H1 (cell line): ENCODE data around the gene NEURL4. TPM values are rescaled to one million over a fixed set of nuclear protein-coding genes. Genes with fewer than 3 reads are reported as not detected.

Source experiments
- CTCF ChIA-PET: fragments of 300-600 bp; sonication (Branson Sonifier 250); formaldehyde crosslinking; loops from one replicate; lab custom pipeline; 2021; ENCODE audit not compliant: partially characterized antibody; lab: Charles Lee
- POLR2A ChIA-PET: fragments of 300-600 bp; sonication (Branson Sonifier 250); formaldehyde crosslinking; loops from one replicate; lab custom pipeline; 2021; ENCODE audit warnings: inconsistent platforms; ENCODE audit not compliant: partially characterized antibody; lab: Charles Lee
- DNase-seq, 2 experiments: peaks; one replicate each; pipeline versions ENCODE4 v3.0.0 to v3.0.0-alpha.2; 2010 to 2022; ENCODE audit warnings: low spot score in 2 of 2, low read depth in 1 of 2, mixed read lengths in 1 of 2
- FAIRE-seq: peaks from 2 replicates; lab custom pipeline; 2011; peaks lifted over from hg19 to GRCh38; lab: Jason Lieb, UNC
- H2AFZ ChIP-seq: 2 replicates; pipeline ENCODE4 v1.8.1; 2012; ENCODE audit warnings: low read length, inconsistent platforms
- H2AK5ac ChIP-seq: 2 replicates; pipeline ENCODE4 v1.6.1; 2013; ENCODE audit warnings: low read depth, low read length
- H2BK120ac ChIP-seq: replicated peaks from 2 replicates; pipeline ENCODE3; 2013; ENCODE audit warnings: low read depth, low read length, inconsistent platforms
- H2BK12ac ChIP-seq: 2 replicates; pipeline ENCODE4 v1.6.1; 2013; ENCODE audit warnings: low read depth, low read length
- H2BK15ac ChIP-seq: 2 replicates; pipeline ENCODE4 v1.6.1; 2013; ENCODE audit warnings: low read length
- H2BK20ac ChIP-seq: 2 replicates; pipeline ENCODE4 v1.6.1; 2013; ENCODE audit warnings: low read length
- H2BK5ac ChIP-seq: 2 replicates; pipeline ENCODE4 v1.6.1; 2013; ENCODE audit warnings: low read depth, low read length
- H3K14ac ChIP-seq: 2 replicates; pipeline ENCODE4 v1.6.1; 2013; ENCODE audit warnings: inconsistent platforms; ENCODE audit not compliant: insufficient read length
- H3K18ac ChIP-seq: 2 replicates; pipeline ENCODE4 v1.6.1; 2013; ENCODE audit warnings: low read length; ENCODE audit errors: extremely low read depth
- H3K23ac ChIP-seq: 2 replicates; pipeline ENCODE4 v1.6.1; 2013; ENCODE audit warnings: inconsistent platforms; ENCODE audit not compliant: insufficient read length
- H3K23me2 ChIP-seq: 2 replicates; pipeline ENCODE4 v1.6.1; 2013; ENCODE audit warnings: low read depth, low read length
- H3K27ac ChIP-seq: 2 replicates; pipeline ENCODE4 v1.6.1; 2011; ENCODE audit warnings: low read depth, low read length, inconsistent platforms
- H3K27me3 ChIP-seq, 4 experiments: replicated peaks in 1 of 4; 1 replicate in 1 of 4; 2 replicates in 3 of 4; pipeline versions ENCODE4 v1.6.1 to v1.8.1; 2011 to 2013; ENCODE audit warnings: low read length in 3 of 4, mild to moderate bottlenecking in 3 of 4, inconsistent platforms in 2 of 4, mixed read lengths in 2 of 4, moderate library complexity in 1 of 4; ENCODE audit not compliant: control insufficient read depth in 3 of 4, insufficient read depth in 3 of 4; ENCODE audit errors: extremely low read depth in 1 of 4
- H3K36me3 ChIP-seq, 4 experiments: 2 replicates each; pipeline versions ENCODE4 v1.6.1 to v1.8.1; 2011 to 2013; ENCODE audit warnings: mild to moderate bottlenecking in 4 of 4, low read length in 3 of 4, moderate library complexity in 2 of 4, control low read depth in 1 of 4, inconsistent platforms in 1 of 4; ENCODE audit not compliant: insufficient read depth in 4 of 4, control insufficient read depth in 2 of 4
- H3K4ac ChIP-seq: replicated peaks from 2 replicates; pipeline ENCODE3; 2013; ENCODE audit warnings: low read length, low read depth, mixed read lengths, inconsistent platforms; ENCODE audit not compliant: insufficient read length
- H3K4me1 ChIP-seq, 4 experiments: replicated peaks in 1 of 4; 1 replicate in 1 of 4; 2 replicates in 3 of 4; pipeline versions ENCODE4 v1.6.1 to v1.8.1; 2011 to 2013; ENCODE audit warnings: low read length in 3 of 4, inconsistent platforms in 2 of 4, mixed read lengths in 1 of 4; ENCODE audit not compliant: insufficient read depth in 4 of 4, control insufficient read depth in 3 of 4
- H3K4me2 ChIP-seq, 2 experiments: 2 replicates each; pipeline versions ENCODE4 v1.6.1 to v1.8.1; 2011 to 2013; ENCODE audit warnings: low read depth in 2 of 2, low read length in 2 of 2, control low read depth in 1 of 2, inconsistent platforms in 1 of 2, mild to moderate bottlenecking in 1 of 2; ENCODE audit not compliant: insufficient read depth in 1 of 2
- H3K4me3 ChIP-seq, 4 experiments: fragments of 200-600, 300-600 bp in 1 of 4; sonication (generic), shearing (Covaris generic), sonication (Bioruptor Twin) in 1 of 4; 2 replicates each; pipeline versions ENCODE4 v1.5.1 to v1.8.1; 2011 to 2016; ENCODE audit warnings: low read length in 4 of 4, low read depth in 3 of 4, control low read depth in 2 of 4, inconsistent platforms in 2 of 4, mild to moderate bottlenecking in 2 of 4, mixed read lengths in 1 of 4, moderate library complexity in 1 of 4; ENCODE audit not compliant: insufficient read depth in 2 of 4; ENCODE audit errors: extremely low read depth in 1 of 4
- H3K56ac ChIP-seq: replicated peaks from 2 replicates; pipeline ENCODE3; 2013; ENCODE audit warnings: low read depth, mild to moderate bottlenecking, mixed read lengths, low read length, inconsistent platforms; ENCODE audit not compliant: insufficient read length
- H3K79me1 ChIP-seq: 2 replicates; pipeline ENCODE4 v1.6.1; 2013; ENCODE audit warnings: low read depth, low read length, control low read depth
- H3K79me2 ChIP-seq, 2 experiments: 2 replicates each; pipeline versions ENCODE4 v1.6.1 to v1.8.1; 2012 to 2013; ENCODE audit warnings: low read length in 2 of 2, mild to moderate bottlenecking in 2 of 2, inconsistent platforms in 1 of 2; ENCODE audit not compliant: insufficient read depth in 2 of 2, control insufficient read depth in 1 of 2
- H3K9ac ChIP-seq, 4 experiments: replicated peaks in 1 of 4; 1 replicate in 1 of 4; 2 replicates in 3 of 4; pipeline versions ENCODE4 v1.6.1 to v1.8.1; 2011 to 2013; ENCODE audit warnings: low read depth in 3 of 4, low read length in 3 of 4, control low read depth in 2 of 4, mild to moderate bottlenecking in 2 of 4, moderate library complexity in 2 of 4, inconsistent platforms in 1 of 4; ENCODE audit errors: extremely low read depth in 1 of 4
- H3K9me3 ChIP-seq, 2 experiments: 2 replicates each; pipeline versions ENCODE4 v1.6.1 to v1.8.1; 2012 to 2013; ENCODE audit warnings: mild to moderate bottlenecking in 2 of 2, moderate library complexity in 2 of 2, control low read depth in 1 of 2, inconsistent platforms in 1 of 2, low read depth in 1 of 2, low read length in 1 of 2, mixed read lengths in 1 of 2; ENCODE audit not compliant: insufficient read depth in 2 of 2
- H4K20me1 ChIP-seq, 2 experiments: replicated peaks in 1 of 2; 2 replicates each; pipeline versions ENCODE3 to v1.8.1; 2011 to 2013; ENCODE audit warnings: inconsistent platforms in 2 of 2, low read length in 2 of 2, mild to moderate bottlenecking in 1 of 2; ENCODE audit not compliant: insufficient read depth in 2 of 2, control insufficient read depth in 1 of 2
- H4K5ac ChIP-seq: 2 replicates; pipeline ENCODE4 v1.6.1; 2013; ENCODE audit warnings: low read length, low read depth, mixed read lengths, inconsistent platforms; ENCODE audit not compliant: insufficient read length
- H4K8ac ChIP-seq: 2 replicates; pipeline ENCODE4 v1.8.0; 2013; ENCODE audit warnings: mild to moderate bottlenecking, moderate library complexity, low read length, inconsistent platforms; ENCODE audit not compliant: insufficient read depth; ENCODE audit errors: extremely low read depth
- H4K91ac ChIP-seq: replicated peaks from 2 replicates; pipeline ENCODE3; 2013; ENCODE audit warnings: low read length, mixed read lengths, inconsistent platforms; ENCODE audit not compliant: insufficient read length
- CREB1 ChIP-seq: IDR thresholded peaks from 2 replicates; pipeline ENCODE4 v1.6.1; 2012; ENCODE audit warnings: inconsistent platforms
- WGBS, 2 experiments: shearing (Covaris generic) in 1 of 2; methylation state at CpG; one replicate each; pipeline versions ENCODE4 v1.1.6 to v1.1.7; 2013 to 2015; ENCODE audit warnings: low lambda C conversion rate in 2 of 2, mixed read lengths in 2 of 2, inconsistent platforms in 1 of 2, low coverage in 1 of 2, missing lambda C conversion rate in 1 of 2; ENCODE audit not compliant: insufficient replicate concordance in 2 of 2, insufficient coverage in 1 of 2, insufficient read length in 1 of 2; ENCODE audit errors: extremely low coverage in 1 of 2, missing lambda C conversion rate in 1 of 2; 5-methylcytosine and 5-hydroxymethylcytosine counted together
- polyA plus RNA-seq, 7 experiments: library from polyadenylated mRNA; depleted of rRNA in 3 of 7; stranded (reverse) in 5 of 7; unstranded in 2 of 7; fragments of >200 nt in 5 of 7; fragments of 200-250 nt in 2 of 7; gene quantifications; 1 replicate in 5 of 7; 2 replicates in 1 of 7; 4 replicates in 1 of 7; pipeline versions ENCODE4 v1.2.1 to v1.2.3, GENCODE V29; 2011 to 2013; ENCODE audit warnings: missing spikeins in 2 of 7, mixed read lengths in 2 of 7
- total RNA-seq: library from RNA; stranded (reverse); fragmentation: NEBNext Ultra II Directional; extraction: Animal tissue kit (Norgen Biotek cat#: 25700); gene quantifications from 2 replicates; pipeline ENCODE4 v1.2.1, GENCODE V29; 2021

NEURL4 gene
- total and polyA plus RNA-seq, 2 of the 8 experiments (the other 6 are each of a cell fraction or from before 2014, with no cell fraction given): 29.6 to 46.8 TPM

DNA sequence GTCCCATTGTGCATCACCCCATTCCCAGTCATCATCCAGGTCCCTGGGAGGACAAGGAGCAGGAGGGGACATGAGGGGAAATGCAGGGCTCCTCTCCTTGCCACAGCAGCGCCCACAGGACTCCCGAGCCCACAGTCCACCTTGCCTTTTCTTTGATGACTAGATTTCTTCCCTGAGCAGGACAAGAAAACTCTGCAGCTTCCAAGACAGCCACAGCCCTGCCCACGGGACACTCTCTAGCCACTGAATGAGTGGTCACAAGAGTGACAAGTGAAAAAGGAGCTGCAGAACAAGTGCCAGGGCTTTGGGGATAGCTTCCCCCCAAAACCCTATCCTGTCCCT, 4.7 kb downstream of the NEURL4 start:
- H3K36me3 ChIP-seq: peaks cover 26 to 45% (median 43%) of the 10 kb centered on the region in 4 experiments
- no peak overlapping the region for H3K9ac ChIP-seq
- CTCF ChIA-PET: interaction anchor here (0.6 to 9.3 kb wide), 12 partner anchors 9 to 1959 kb away, joined by 3 to 167 read pairs (median 7); partner anchors contain the start of genes ACAP1, GPS2, NLGN2 and TMEM95

More for the DNA sequence above, 4.7 kb downstream of the NEURL4 start:
- 78% methylated on average over 3 of the region's 3 CpGs; no CpG with 5 or more reads in 1 of the 2 experiments for WGBS, 2 experiments
- peaks cover 2 to 22% of the 10 kb centered on the region in 2 experiments for H4K20me1 ChIP-seq
- no peak overlapping the region for H3K23ac ChIP-seq
- no peak overlapping the region for H3K18ac ChIP-seq
- no peak for DNase-seq
- H3K27me3 ChIP-seq: no peaks in the 10 kb centered on the region; a peak in 1 of 7 replicates
- peaks cover 5% of the 10 kb centered on the region for H3K23me2 ChIP-seq
- no peak overlapping the region for H3K4ac ChIP-seq
- H3K4me2 ChIP-seq: no peak overlapping the region
- no peak overlapping the region for H3K14ac ChIP-seq
- H3K27ac ChIP-seq: 0 out of 2 replicates have a peak overlapping the region, but pooled peaks have one; percentile 19
- peaks cover 0 to 14% of the 10 kb centered on the region in 2 experiments; a peak in 2 of 4 replicates for H3K79me2 ChIP-seq
- no peak overlapping the region for H2BK15ac ChIP-seq
- peak overlapping the region; percentile 3; the same call in 1 of the 2 replicates for H4K8ac ChIP-seq
- TF ChIP-seq CREB1: no peak
- no peak overlapping the region for H2BK12ac ChIP-seq
- H2BK5ac ChIP-seq: no peak overlapping the region
- no peak overlapping the region for H2AK5ac ChIP-seq
- no peak overlapping the region for H2BK20ac ChIP-seq
- H3K79me1 ChIP-seq: peaks cover 2% of the 10 kb centered on the region; the same call in 1 of the 2 replicates
- POLR2A ChIA-PET: interaction anchor here (1.1 to 13.4 kb wide), 6 partner anchors 10 to 85 kb away, joined by 3 to 223 read pairs (median 6); partner anchors contain the start of genes ACAP1 and GPS2
- H3K4me1 ChIP-seq: peaks cover 0 to 10% (median under 1%) of the 10 kb centered on the region in 4 experiments; a peak in 2 of 7 replicates
- H4K91ac ChIP-seq: no peak overlapping the region
- FAIRE-seq: no peak
- H3K4me3 ChIP-seq: no peak overlapping the region
- no peak overlapping the region for H4K5ac ChIP-seq
- H3K56ac ChIP-seq: no peak overlapping the region
- H2BK120ac ChIP-seq: no peak overlapping the region
- H3K9me3 ChIP-seq: no peaks in the 10 kb centered on the region
- no peak overlapping the region for H2AFZ ChIP-seq
